ENCODE measurements around the gene PRKN. TPM values are rescaled to one million over a fixed set of nuclear protein-coding genes. Genes with fewer than 3 reads are reported as not detected.

Gene PRKN
- total and polyA plus RNA-seq, 9 of the 15 experiments (the other 6 are each of a cell fraction or from before 2014, with no cell fraction given): 0.03 to 0.96 (median 0.15) TPM; not detected in 2

- peak; percentile 48; the same call in 1 of the 2 replicates for TF ChIP-seq MGA (IDR thresholded peaks at IDR 0.05)
- TF ChIP-seq E2F6 (IDR thresholded peaks at IDR 0.05; ENCODE audit: borderline replicate concordance in 1 of 2, extremely low read depth in 1 of 2, insufficient read depth in 1 of 2, insufficient read length in 1 of 2, low read depth in 1 of 2, low read length in 1 of 2, poor library complexity in 1 of 2, severe bottlenecking in 1 of 2): peak; percentile 54 to 69
- TF ChIP-seq MAX (CRISPR knock-in tag; IDR thresholded peaks at IDR 0.05): peak; percentile 52; the same call in 1 of the 2 replicates
- TF ChIP-seq MYC (IDR thresholded peaks at IDR 0.05; ENCODE audit: low read depth, low read length): 0 out of 2 replicates have a peak, but pooled peaks have one; percentile 24
- TF ChIP-seq MYC (CRISPR knock-in tag; IDR thresholded peaks at IDR 0.05; ENCODE audit: borderline replicate concordance, low read depth): no peak
Observed at GRCh38 chr6:161308075-161308655, 1419.4 kb downstream of the PRKN start (continued).
